NOMO-1 treated with dmso at 0.1 percent for 144 hours (cell line): ENCODE data around the gene IKZF3.
"Not testable (repeated sequence)": the region's sequence is repeated elsewhere in the genome, so short reads cannot be mapped to it uniquely, and the experiment has no call there.

Source experiments
- DNase-seq: peaks from one replicate; lab custom pipeline; 2025; ENCODE audit not compliant: unreplicated experiment; lab: John Stamatoyannopoulos, UW

IKZF3 gene

DNA sequence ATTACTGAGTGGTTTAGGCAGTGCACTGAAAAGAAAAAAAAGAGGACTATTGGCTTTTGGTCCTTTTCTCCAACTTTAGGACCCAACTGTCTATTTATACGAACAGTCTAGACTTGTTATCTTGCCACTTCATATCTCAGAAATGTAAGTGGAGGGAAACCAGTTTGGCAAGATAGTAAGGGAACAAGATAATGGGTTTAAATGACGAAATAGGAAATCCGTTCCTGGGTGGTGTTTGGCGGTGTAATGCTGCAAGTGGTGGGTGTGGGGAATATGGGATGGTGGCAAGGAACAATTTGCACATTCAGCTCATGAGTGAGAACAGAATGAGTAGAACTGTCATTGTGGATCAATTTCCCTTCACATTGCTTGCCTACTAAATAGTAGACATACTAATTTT, 81.6 kb downstream of the IKZF3 start:
- peak; percentile 21 for DNase-seq

GRCh38 chr17:39781861-39782213, 82.3 kb downstream of the IKZF3 start:
- DNase-seq: no peak

- no peak for DNase-seq
Observed at GRCh38 chr17:39781031-39781860, 82.9 kb downstream of the IKZF3 start.

- DNase-seq: no peak
Observed at GRCh38 chr17:39777534-39778365, 86.4 kb downstream of the IKZF3 start.

DNA sequence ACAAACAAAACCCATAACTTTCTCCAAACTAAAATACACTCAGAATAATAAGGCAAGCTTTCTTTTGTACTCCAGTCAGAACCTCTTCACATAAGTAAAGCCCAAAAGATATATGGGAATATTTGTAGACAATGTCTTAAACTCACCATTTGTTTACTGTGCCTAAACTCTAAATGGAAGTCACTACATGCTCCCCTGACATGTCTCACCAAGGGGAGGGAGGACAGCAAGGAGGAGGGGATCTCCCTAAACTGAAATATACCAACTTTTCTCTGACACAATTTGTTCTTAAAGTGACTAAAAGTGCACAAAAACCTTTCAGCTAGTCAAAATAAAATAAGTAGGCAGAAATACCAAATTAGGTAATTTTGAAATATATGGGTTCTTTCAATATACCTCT, 87.9 kb downstream of the IKZF3 start:
- DNase-seq: no peak

DNA sequence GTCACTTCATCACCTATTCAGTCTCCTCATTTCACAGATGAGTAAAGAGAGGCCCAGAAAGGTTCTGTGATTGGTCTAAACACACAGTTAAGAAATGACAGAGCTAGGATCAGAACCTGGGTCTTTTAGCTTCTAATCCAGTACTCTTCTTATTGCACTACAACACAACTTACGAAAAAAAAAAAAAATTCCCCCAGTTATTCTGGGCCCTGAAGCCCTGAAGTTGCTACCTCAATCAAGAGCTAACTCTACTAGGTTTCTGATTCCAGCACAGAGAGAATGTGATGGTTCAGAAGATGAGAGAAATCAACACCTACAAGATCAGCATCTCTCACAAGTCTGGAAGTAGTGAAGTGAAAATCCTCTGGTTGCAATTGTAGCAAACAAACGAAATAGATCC, 89.1 kb downstream of the IKZF3 start:
- no peak for DNase-seq

- DNase-seq: no peak
Observed at GRCh38 chr17:39774047-39774446, 90.1 kb downstream of the IKZF3 start.

- DNase-seq: no peak
Observed at GRCh38 chr17:39772987-39773934, 90.9 kb downstream of the IKZF3 start.

- DNase-seq: no peak
Observed at GRCh38 chr17:39772415-39772814, 91.7 kb downstream of the IKZF3 start.

DNA sequence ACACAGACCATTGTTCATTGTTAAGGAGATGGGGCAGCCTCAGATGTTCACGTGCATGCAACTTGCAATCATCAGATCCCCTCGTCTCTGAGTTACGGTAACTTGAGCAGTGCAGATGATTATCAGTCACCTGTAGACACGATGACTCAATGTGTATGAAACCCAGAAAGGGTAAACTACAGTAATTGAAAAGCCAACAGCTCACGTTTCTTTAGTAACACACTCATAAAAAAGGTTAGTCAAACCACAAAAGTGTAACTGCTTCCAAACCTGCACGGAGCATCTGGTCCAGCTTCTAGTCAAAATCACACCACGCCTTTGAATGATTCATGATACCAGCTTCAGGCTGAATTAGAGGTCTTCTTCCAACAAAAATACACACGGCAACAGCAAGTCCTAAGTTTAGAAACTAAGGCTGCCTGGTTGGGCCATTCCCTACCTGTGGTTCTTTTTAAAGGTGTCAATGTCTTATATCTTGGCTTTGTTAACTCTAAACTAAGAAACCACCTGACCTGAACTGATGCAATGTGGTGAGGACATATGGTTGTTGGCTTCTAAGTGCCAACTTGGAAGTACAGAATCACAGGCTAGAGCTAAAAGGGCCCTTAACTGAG, 94.0 kb downstream of the IKZF3 start:
- DNase-seq: no peak

DNA sequence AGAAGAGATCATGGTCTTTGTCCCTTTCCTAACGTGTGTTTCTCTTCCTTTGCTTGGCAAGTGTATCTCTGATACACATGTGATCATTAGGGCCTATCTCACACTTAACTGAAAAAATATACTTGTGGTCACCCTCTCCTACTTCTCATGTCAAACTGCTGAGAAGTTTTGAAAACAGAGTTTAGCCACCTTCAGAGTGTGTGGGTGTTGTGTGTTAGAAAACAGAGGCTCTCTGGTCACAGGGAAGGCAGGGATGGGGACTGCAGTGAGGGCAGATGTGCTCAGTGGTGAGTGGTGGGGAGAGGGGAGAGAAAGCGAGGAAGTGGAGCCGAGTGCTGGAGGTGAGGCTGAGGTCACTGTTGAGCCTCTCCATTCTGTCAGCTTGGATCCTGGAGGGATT, 97.0 kb downstream of the IKZF3 start:
- DNase-seq: no peak

DNA sequence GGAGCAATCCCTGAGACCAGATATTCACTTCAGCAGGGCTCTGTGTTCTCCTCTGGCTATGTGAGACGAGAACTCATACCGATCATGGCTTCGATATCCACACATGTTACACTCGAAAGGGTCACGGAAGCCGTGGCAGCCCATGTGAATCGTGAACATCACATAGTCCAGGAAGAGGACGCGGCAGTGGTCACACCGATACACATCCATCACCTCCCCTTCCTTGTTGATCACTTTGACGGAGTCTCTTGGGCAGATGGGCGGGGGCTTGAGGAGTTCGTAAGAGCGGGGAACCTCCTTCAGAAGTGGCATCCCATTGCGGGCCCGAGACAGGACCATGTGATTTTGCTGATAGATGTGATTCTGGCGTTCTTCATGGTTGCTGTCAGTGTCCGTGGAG, 98.3 kb downstream of the IKZF3 start:
- no peak for DNase-seq

- DNase-seq: no peak
Observed at GRCh38 chr17:39765175-39765574, 98.9 kb downstream of the IKZF3 start.

DNA sequence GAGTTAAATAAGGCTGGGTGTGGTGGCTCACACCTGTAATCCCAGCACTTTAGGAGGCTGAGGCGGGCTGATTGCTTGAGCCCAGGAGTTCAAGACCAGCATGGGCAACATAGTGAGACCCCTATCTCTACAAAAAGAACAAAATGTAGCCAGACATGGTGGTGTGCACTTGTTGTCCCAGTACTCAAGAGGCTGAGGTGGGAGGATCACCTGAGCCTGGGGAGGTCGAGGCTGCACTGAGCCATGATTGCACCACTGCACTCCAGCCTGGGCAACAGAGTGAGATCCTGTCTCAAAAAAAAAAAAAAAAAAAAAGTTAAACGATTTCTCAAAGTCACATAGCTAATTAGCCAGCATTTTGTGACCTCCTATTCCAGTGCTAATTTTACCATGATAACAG, 99.9 kb downstream of the IKZF3 start:
- not testable (repeated sequence) for DNase-seq

DNA sequence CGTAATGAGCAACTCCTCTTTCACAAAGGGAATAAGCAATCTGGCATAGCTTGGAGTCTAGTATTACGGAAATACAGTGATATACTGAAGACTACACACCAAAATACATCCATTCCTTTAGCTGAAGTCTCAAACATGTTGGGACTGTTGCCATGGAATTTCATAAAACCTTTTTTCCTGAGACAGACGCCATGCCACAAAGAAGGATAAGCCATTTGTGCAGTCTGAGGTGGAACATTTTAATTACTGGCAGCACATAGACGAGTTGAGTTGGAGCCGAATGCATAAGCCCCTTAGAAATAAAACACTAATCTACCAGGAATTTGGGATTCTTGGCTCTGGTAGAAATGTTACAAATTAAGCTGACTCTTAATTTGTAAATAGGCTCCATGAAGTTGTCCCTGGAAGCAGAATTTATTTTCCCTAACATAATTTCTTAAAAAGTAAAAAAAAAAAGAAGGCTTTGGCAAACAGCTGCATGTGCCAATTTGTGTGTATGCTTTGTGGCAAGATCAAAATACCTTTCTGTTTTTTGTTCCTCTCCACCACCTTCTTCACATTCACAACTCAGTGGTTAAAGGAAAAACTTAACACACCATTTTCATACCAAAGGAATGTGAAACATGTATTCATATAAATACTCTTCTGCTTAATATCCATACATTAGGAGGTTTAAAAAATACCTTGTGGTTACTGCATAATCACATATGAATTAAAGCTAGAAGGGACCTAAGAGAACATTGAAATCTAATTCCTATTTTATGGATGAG, 100.9 kb downstream of the IKZF3 start:
- no peak for DNase-seq

GRCh38 chr17:39761861-39762496, 102.1 kb downstream of the IKZF3 start:
- no peak for DNase-seq

DNA sequence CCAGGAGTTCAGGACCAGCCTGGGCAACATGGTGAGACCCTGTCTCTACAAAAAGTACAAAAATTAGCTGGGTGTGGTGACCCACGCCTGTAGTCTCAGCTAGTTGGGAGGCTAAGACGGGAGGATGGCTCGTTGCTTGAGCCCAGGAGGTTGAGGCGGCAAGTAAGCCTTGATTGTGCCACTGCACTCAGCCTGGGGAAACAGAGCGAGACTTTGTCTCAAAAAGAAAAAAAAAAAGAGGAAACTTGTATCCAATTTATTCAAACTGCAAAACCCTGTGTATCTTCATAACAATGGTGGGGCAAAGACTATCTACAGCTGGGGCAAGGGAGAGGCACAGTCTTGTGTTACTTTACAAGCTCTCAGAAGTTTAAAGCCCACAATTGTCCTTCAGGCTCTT, 104.9 kb downstream of the IKZF3 start:
- no peak for DNase-seq

DNA sequence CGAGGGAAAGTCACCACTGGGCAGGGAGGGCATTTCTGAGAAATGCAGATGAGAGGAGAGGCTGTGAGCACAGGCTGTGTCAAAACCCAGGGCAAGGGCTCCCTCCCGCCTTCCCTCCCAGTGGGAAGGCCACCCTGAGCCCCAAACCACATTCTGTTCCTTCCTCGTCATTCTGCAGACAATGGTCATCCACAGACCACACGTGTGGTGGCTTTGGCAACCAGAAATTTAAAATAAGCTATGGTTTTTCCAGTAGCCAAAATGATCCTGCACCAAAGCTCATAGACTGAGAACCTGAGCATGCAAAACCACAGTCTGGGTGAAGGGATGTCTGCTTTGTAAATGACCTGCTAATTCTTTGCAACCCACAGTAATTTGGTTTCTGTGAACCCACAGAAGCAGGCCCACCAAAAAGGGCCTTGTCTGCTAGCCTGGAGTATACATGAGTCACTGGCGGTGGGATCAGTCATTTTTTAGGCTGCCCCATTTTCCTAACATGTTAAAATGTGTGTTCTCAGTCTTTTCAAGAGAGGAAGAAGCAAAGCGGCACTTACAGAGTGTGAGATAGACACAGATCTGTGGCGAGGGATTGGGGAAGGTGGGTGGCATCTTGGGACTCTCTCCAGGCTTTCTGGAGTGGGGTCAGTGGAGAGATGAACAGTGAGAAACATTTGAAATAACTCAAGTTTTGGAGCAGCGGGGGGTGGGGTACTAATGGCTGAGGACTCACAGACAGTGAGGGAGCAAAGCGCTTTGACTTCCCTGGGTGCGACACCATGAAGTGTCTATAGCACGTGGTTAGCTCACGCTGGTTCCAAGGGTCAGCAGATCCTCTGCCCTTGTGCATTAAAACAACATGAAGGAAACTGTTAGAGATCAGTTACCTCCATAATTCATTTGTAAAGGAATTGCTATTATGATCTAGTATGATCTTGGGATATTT, 105.9 kb downstream of the IKZF3 start:
- DNase-seq: no peak
